M059J (cell line): ENCODE results near the gene CREB3L1. TPM values are rescaled to one million over a fixed set of nuclear protein-coding genes. Genes with fewer than 3 reads are reported as not detected.

Experiments used
- DNase-seq: peaks from one replicate; pipeline ENCODE4 v3.0.0-alpha.2; 2012; ENCODE audit warnings: low read depth
- total RNA-seq: library from RNA; depleted of rRNA; stranded (reverse); fragments of >200 nt; shearing (Covaris generic); gene quantifications from 2 replicates; pipeline ENCODE4 v1.2.3, GENCODE V29; 2014; rRNA removed

CREB3L1 gene
- total RNA-seq = 40.1 and 70.3 TPM in 2 replicates

- DNase-seq = peak; percentile 23
Measured at GRCh38 chr11:46277622-46278386, at the start of gene CREB3L1. TSS of gene CREB3L1 (plus strand) at chr11:46277662. CDS start at chr11:46278112, 450 bp downstream.

- no peak for DNase-seq
Measured at GRCh38 chr11:46229230-46229629, 48.2 kb upstream of the CREB3L1 start.

- DNase-seq = no peak
Measured at GRCh38 chr11:46234311-46234710, 43.2 kb upstream of the CREB3L1 start.

- no peak for DNase-seq
Measured at GRCh38 chr11:46235777-46236688, 41.4 kb upstream of the CREB3L1 start.

- DNase-seq = no peak
Measured at GRCh38 chr11:46236918-46237247, 40.6 kb upstream of the CREB3L1 start.

- peak; percentile 97 for DNase-seq
Measured at GRCh38 chr11:46237248-46238077, 40.0 kb upstream of the CREB3L1 start.

- peak; percentile 68 for DNase-seq
Measured at GRCh38 chr11:46238078-46238966, 39.1 kb upstream of the CREB3L1 start.

GRCh38 chr11:46238967-46239800 is 38.3 kb upstream of the CREB3L1 start:
- peak; percentile 90 for DNase-seq

- DNase-seq = peak; percentile 66
Measured at GRCh38 chr11:46239801-46240061, 37.7 kb upstream of the CREB3L1 start.

GRCh38 chr11:46240371-46240770 is 37.1 kb upstream of the CREB3L1 start:
- DNase-seq = peak; percentile 52

- peak; percentile 28 for DNase-seq
Measured at GRCh38 chr11:46240861-46241260, 36.6 kb upstream of the CREB3L1 start.

GRCh38 chr11:46242041-46242951 is 35.2 kb upstream of the CREB3L1 start:
- no peak for DNase-seq

GRCh38 chr11:46242952-46243795 is 34.3 kb upstream of the CREB3L1 start:
- peak; percentile 92 for DNase-seq

GRCh38 chr11:46243796-46244109 is 33.7 kb upstream of the CREB3L1 start:
- no peak for DNase-seq

GRCh38 chr11:46246521-46246920 is 30.9 kb upstream of the CREB3L1 start:
- DNase-seq = peak; percentile 51

- DNase-seq = peak; percentile 91
Measured at GRCh38 chr11:46247090-46247489, 30.4 kb upstream of the CREB3L1 start.

- DNase-seq = peak; percentile 87
Measured at GRCh38 chr11:46247659-46248058, 29.8 kb upstream of the CREB3L1 start.
